ENCODE results near the gene PRPF31.

DNA sequence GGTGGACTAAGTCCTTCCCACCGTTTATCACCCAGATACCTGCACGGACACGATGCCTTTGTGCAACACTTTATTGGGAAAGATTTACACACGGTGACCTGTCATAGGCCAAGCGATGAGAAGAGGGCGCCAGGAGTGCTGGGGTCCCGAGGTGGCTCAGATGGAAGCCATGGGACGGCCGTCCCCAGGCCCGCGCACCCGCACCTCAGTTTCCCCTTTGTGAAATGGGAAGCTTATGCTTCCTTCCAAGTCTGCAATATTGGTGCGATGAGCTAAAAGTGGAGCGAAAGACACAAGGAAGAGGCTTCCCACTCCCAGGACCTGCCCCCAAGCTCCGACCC lies 57.8 kb downstream of the PRPF31 start:
- TF ChIP-seq POLR2A (IDR thresholded peaks at IDR 0.05) = no peak
- no peak for TF ChIP-seq CTCF (IDR thresholded peaks at IDR 0.05)

Measured in thyroid gland (tissue), 4 donors.